ENCODE results near the gene FERMT1. TPM values are rescaled to one million over a fixed set of nuclear protein-coding genes. Genes with fewer than 3 reads are reported as not detected.

Gene FERMT1
- total RNA-seq, 4 donors from 2014 or later = 0.78 to 3.5 (median 1.2) TPM

- H3K27ac ChIP-seq = no peak overlapping the region
- TF ChIP-seq POLR2A (IDR thresholded peaks at IDR 0.05) (no peak), CTCF (IDR thresholded peaks at IDR 0.05) (no peak), EP300 (IDR thresholded peaks at IDR 0.05) (no peak)
- WGBS, 2 donors = 83 to 90% methylated on average over 4 of the region's 4 CpGs
- H3K36me3 ChIP-seq = no peaks in the 10 kb centered on the region
- no peaks in the 10 kb centered on the region for H3K9me3 ChIP-seq
- H3K4me3 ChIP-seq = no peak overlapping the region
- H3K4me1 ChIP-seq = peaks cover 0 to 10% (median 3%) of the 10 kb centered on the region in 4 donors
- peaks cover 0 to 5% of the 10 kb centered on the region in 2 donors for H3K27me3 ChIP-seq
- no peak for DNase-seq (ENCODE audit: low spot score in 2 of 2)
Observed at GRCh38 chr20:6127825-6128224, 5.0 kb upstream of the FERMT1 start.

DNA sequence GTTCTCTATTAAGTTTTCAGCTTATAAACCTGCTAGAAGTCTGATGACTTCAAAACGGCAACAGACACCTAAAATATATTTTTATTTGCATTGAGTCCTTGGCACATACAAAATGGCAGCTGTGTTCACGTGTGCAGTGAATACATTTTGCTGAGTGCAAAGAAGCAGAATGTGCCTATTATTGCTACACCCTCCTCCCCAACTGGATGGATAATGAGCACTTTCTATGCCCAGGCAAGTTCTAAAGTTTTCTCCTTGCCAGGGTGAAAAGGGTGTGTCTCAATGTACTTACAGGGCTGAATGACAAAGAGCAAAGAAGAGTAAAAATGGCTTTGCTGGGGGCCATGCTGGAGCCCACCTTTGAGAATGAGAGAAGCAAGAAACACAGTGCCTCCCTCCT, 4.0 kb upstream of the FERMT1 start:
- H3K9me3 ChIP-seq = no peaks in the 10 kb centered on the region
- H3K27me3 ChIP-seq = peaks cover 0 to 11% of the 10 kb centered on the region in 2 donors
- DNase-seq (ENCODE audit: low spot score in 2 of 2) = no peak
- no peaks in the 10 kb centered on the region for H3K36me3 ChIP-seq
- 79 to 80% methylated on average over 2 of the region's 2 CpGs for WGBS, 2 donors
- H3K27ac ChIP-seq = no peak overlapping the region
- H3K4me3 ChIP-seq = no peak overlapping the region
- peaks cover 0 to 19% (median 6%) of the 10 kb centered on the region in 4 donors for H3K4me1 ChIP-seq
- TF ChIP-seq CTCF (IDR thresholded peaks at IDR 0.05) (no peak), EP300 (IDR thresholded peaks at IDR 0.05) (no peak), POLR2A (IDR thresholded peaks at IDR 0.05) (no peak)

GRCh38 chr20:6123649-6124014, 802 bp upstream of the FERMT1 start:
- no peaks in the 10 kb centered on the region for H3K36me3 ChIP-seq
- H3K4me3 ChIP-seq = no peak overlapping the region
- H3K27me3 ChIP-seq = peaks cover 0 to 11% of the 10 kb centered on the region in 2 donors
- H3K4me1 ChIP-seq = peaks cover 0 to 22% (median 6%) of the 10 kb centered on the region in 4 donors
- peak overlapping the region in 2 of 4 donors; percentile 4 to 53 for H3K27ac ChIP-seq
- DNase-seq (ENCODE audit: low spot score in 2 of 2) = no peak
- TF ChIP-seq POLR2A (IDR thresholded peaks at IDR 0.05) (no peak), CTCF (IDR thresholded peaks at IDR 0.05) (no peak), EP300 (IDR thresholded peaks at IDR 0.05) (no peak)
- WGBS, 2 donors = 92 to 94% methylated on average over 4 of the region's 4 CpGs
- H3K9me3 ChIP-seq = no peaks in the 10 kb centered on the region

DNA sequence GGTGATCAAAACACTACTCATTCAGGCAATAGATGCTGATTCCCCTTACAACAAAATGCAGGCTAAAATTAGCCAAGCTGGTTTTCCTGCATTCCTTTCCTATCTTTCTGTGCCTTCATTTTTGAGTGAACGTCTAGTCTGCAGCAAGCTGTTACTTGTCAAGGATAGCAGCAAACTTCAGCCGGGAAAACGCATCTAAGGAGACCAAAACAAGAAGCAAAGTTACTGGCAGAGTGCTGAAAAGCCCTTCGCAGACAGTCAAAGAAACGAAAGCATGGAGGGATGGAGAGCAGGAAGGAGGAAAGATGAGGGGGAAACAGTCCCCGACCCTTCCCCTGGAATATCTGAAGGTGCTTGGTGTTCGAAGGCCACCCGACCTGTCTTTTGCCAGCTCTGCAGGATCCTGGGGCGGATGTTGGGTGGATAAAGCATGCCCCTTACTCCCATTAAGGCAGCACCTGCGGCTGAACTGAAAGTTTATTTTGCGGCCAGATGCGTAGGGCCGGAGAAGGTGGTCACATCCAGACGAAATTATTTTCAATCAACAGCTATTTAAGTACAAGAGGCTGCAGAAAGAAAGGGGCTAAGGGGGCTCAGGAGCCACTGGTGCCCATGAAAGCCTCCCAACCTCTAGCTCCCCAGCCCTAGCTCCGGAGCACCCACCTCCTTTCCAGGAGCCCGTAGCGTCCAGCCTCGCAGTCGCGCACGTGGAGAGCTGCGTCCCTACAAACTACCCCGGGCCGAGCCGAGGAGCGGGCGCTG, 538 bp downstream of the FERMT1 start:
- DNase-seq (ENCODE audit: low spot score in 2 of 2) = no peak
- peaks cover 0 to 11% of the 10 kb centered on the region in 2 donors for H3K27me3 ChIP-seq
- H3K4me1 ChIP-seq = peaks cover 0 to 22% (median 6%) of the 10 kb centered on the region in 4 donors
- H3K36me3 ChIP-seq = no peaks in the 10 kb centered on the region
- 2 to 4% methylated on average over 25 to 26 of the region's 27 CpGs for WGBS, 2 donors
- TF ChIP-seq POLR2A (IDR thresholded peaks at IDR 0.05) (no peak), EP300 (IDR thresholded peaks at IDR 0.05) (no peak), CTCF (IDR thresholded peaks at IDR 0.05) (no peak)
- H3K27ac ChIP-seq = peak overlapping the region in 3 of 4 donors; percentile 4 to 53 (median 22)
- no peaks in the 10 kb centered on the region for H3K9me3 ChIP-seq
- H3K4me3 ChIP-seq = peak overlapping the region; percentile 29 to 55 (median 44)

GRCh38 chr20:6121504-6121903, 1.3 kb downstream of the FERMT1 start:
- DNase-seq (ENCODE audit: low spot score in 2 of 2) = no peak
- Histone ChIP-seq H3K36me3 (no peaks in the 10 kb centered on the region), H3K9me3 (no peaks in the 10 kb centered on the region), H3K27ac (no peak overlapping the region), H3K4me1 (peaks cover 0 to 22% (median 6%) of the 10 kb centered on the region in 4 donors), H3K4me3 (no peak overlapping the region), H3K27me3 (peaks cover 0 to 11% of the 10 kb centered on the region in 2 donors)
- 85 to 92% methylated on average over 2 of the region's 2 CpGs for WGBS, 2 donors
- no peak for TF ChIP-seq CTCF (IDR thresholded peaks at IDR 0.05)
- TF ChIP-seq EP300 (IDR thresholded peaks at IDR 0.05) = no peak
- TF ChIP-seq POLR2A (IDR thresholded peaks at IDR 0.05) = no peak

All from tibial nerve (tissue), 4 donors.